Esophagus squamous epithelium (tissue), 5 donors: ENCODE measurements around the gene LDB3. TPM values are rescaled to one million over a fixed set of nuclear protein-coding genes. Genes with fewer than 3 reads are reported as not detected.
A peak's percentile ranks its signal among the peaks of the same experiment; 100 is the strongest.

Experiments used
- DNase-seq: peaks from one replicate; lab custom pipeline; 2025; lab: John Stamatoyannopoulos, UW
- H3K27ac ChIP-seq, 4 donors: fragments of 200-600 bp; sonication (generic); one replicate each; pipeline ENCODE4 v1.5.1; 2016 to 2019; ENCODE audit warnings: mild to moderate bottlenecking in 1 of 4
- H3K27me3 ChIP-seq, 4 donors: fragments of 200-600 bp; sonication (generic); 1 replicate in 3 of 4; 2 replicates in 1 of 4; pipeline versions ENCODE4 v1.5.1 to v1.6.0; 2017 to 2021; ENCODE audit warnings: antibody characterized with exemption in 1 of 4
- H3K36me3 ChIP-seq, 3 donors: fragments of 200-600 bp; sonication (generic); one replicate each; pipeline ENCODE4 v1.5.1; 2016 to 2019
- H3K4me1 ChIP-seq, 3 donors: fragments of 200-600 bp; sonication (generic); one replicate each; pipeline ENCODE4 v1.5.1; 2017 to 2019
- H3K4me3 ChIP-seq, 4 donors: fragments of 200-600 bp; sonication (generic); 1 replicate in 3 of 4; 2 replicates in 1 of 4; pipeline ENCODE4 v1.5.1; 2016 to 2019; ENCODE audit warnings: mild to moderate bottlenecking in 2 of 4, moderate library complexity in 1 of 4
- H3K9me3 ChIP-seq, 3 donors: fragments of 200-600 bp; sonication (generic); one replicate each; pipeline ENCODE4 v1.5.1; 2016 to 2019
- POLR2A ChIP-seq, 4 donors: fragments of 450-650 bp; IDR thresholded peaks; one replicate each; pipeline ENCODE4 v1.6.1; 2017; ENCODE audit warnings: antibody characterized with exemption in 4 of 4, mild to moderate bottlenecking in 4 of 4, moderate library complexity in 3 of 4
- WGBS, 2 donors: methylation state at CpG; one replicate each; pipeline ENCODE4 v1.1.5; 2018; 5-methylcytosine and 5-hydroxymethylcytosine counted together
- intact Hi-C: fragments of 100-400 bp; cut with DNase I; formaldehyde crosslinking; loops from one replicate; pipeline ENCODE4 v1.15.0; 2022
- total RNA-seq, 4 donors: library from RNA; depleted of rRNA; stranded (reverse); fragments of >200 nt; gene quantifications; one replicate each; pipeline ENCODE4 v1.1.0, GENCODE V29; 2016
- TF ChIP-seq, protein P1 (sequence below), 6 experiments: fragments of 450-650 bp in 4 of 6; fragments of 200-600 bp in 2 of 6; sonication (generic) in 2 of 6; IDR thresholded peaks; one replicate each; pipeline ENCODE4 v1.5.1; 2016 to 2019; ENCODE audit warnings: antibody characterized with exemption in 6 of 6, mild to moderate bottlenecking in 4 of 6, moderate library complexity in 4 of 6
- donor health status: DM: yes; HTN: yes; CAD: no.

The LDB3 gene
- total RNA-seq, 4 donors from 2014 or later, result 0.09 to 3.4 (median 0.35) TPM

- H3K27me3 ChIP-seq, result peaks cover 0 to 33% (median 0%) of the 10 kb centered on the region in 4 donors
- H3K4me3 ChIP-seq, result no peak overlapping the region
- TF ChIP-seq, protein P1, sequence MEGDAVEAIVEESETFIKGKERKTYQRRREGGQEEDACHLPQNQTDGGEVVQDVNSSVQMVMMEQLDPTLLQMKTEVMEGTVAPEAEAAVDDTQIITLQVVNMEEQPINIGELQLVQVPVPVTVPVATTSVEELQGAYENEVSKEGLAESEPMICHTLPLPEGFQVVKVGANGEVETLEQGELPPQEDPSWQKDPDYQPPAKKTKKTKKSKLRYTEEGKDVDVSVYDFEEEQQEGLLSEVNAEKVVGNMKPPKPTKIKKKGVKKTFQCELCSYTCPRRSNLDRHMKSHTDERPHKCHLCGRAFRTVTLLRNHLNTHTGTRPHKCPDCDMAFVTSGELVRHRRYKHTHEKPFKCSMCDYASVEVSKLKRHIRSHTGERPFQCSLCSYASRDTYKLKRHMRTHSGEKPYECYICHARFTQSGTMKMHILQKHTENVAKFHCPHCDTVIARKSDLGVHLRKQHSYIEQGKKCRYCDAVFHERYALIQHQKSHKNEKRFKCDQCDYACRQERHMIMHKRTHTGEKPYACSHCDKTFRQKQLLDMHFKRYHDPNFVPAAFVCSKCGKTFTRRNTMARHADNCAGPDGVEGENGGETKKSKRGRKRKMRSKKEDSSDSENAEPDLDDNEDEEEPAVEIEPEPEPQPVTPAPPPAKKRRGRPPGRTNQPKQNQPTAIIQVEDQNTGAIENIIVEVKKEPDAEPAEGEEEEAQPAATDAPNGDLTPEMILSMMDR (IDR thresholded peaks at IDR 0.05), result no peak
- no peak for TF ChIP-seq POLR2A (IDR thresholded peaks at IDR 0.05)
- H3K4me1 ChIP-seq, result peaks cover 0 to 43% (median 5%) of the 10 kb centered on the region in 3 donors
- H3K9me3 ChIP-seq, result no peaks in the 10 kb centered on the region
- H3K36me3 ChIP-seq, result no peaks in the 10 kb centered on the region
- WGBS, 2 donors, result 67% methylated on average over 3 of the region's 6 CpGs; no CpG with 5 or more reads in 1 of the 2 donors
- H3K27ac ChIP-seq, result peak overlapping the region in 2 of 4 donors; percentile 1 to 36
- intact Hi-C loops, result no loop called here
- no peak for DNase-seq
These were observed 9.1 kb downstream of the LDB3 start for GRCh38 chr10:86677374-86677773.

DNA sequence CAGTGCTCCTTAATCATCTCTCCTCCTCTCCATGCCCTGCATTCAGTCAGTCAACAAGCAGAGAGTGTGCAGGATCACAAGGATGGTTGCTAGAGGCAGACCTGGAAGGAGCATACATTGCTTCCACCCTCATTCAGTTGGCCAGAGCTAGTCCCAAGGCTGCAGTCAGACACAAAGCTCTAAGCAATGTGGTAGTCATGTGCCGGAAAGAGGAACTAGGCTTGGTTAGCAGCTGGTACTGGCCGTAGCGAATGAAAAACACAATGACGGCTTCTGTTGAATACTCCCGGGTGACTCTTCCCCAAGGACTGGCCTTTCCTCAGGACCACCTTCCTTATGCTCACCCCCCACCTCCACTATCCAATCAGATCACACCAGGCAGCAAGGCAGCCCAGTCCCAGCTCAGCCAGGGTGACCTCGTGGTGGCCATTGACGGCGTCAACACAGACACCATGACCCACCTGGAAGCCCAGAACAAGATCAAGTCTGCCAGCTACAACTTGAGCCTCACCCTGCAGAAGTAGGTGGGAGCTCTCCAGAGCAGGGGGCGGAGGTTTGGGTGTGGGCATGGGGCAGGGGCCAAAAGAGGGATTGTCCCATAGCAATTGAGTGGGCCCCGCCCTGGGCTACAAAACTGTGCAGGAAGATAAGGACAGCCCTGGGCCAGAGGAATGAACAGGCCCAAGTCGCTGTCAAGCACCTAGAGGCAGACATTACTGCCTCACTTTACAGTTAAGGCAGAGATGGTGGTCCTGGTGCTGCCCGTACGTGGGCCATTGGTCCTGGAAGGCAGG lies 10.9 kb downstream of the LDB3 start:
- intact Hi-C loops, result no loop called here
- 57 to 82% methylated on average over 5 to 7 of the region's 13 CpGs for WGBS, 2 donors
- peak overlapping the region in 2 of 4 donors; percentile 63 to 83 for H3K27ac ChIP-seq
- H3K9me3 ChIP-seq, result no peaks in the 10 kb centered on the region
- H3K27me3 ChIP-seq, result peaks cover 0 to 44% (median 0%) of the 10 kb centered on the region in 4 donors
- TF ChIP-seq, protein P1 (IDR thresholded peaks at IDR 0.05), result no peak
- TF ChIP-seq POLR2A (IDR thresholded peaks at IDR 0.05), result no peak
- DNase-seq, result no peak
- peaks cover 0 to 43% (median 3%) of the 10 kb centered on the region in 3 donors for H3K4me1 ChIP-seq
- H3K4me3 ChIP-seq, result no peak overlapping the region
- no peaks in the 10 kb centered on the region for H3K36me3 ChIP-seq

DNA sequence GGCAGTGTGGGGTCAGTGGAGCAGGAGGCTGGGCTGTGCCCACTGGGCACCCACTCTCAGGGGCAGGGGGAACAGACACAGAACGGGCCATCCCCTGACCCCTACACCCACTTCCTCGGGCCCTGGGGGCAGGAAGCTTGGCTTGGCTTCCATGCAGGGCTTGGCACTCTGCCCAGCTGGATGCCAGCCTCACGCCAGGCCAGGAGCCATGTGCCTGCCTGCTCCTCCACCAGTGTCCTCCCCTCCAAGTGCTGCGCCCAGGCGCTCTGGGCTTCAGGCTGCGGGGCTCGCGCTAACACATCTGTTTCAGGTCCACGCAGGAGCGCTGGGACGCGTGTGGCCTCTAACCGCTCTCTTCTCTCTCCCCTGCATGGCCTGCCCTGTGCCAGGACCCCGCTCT lies 12.7 kb downstream of the LDB3 start:
- no peak for DNase-seq

DNA sequence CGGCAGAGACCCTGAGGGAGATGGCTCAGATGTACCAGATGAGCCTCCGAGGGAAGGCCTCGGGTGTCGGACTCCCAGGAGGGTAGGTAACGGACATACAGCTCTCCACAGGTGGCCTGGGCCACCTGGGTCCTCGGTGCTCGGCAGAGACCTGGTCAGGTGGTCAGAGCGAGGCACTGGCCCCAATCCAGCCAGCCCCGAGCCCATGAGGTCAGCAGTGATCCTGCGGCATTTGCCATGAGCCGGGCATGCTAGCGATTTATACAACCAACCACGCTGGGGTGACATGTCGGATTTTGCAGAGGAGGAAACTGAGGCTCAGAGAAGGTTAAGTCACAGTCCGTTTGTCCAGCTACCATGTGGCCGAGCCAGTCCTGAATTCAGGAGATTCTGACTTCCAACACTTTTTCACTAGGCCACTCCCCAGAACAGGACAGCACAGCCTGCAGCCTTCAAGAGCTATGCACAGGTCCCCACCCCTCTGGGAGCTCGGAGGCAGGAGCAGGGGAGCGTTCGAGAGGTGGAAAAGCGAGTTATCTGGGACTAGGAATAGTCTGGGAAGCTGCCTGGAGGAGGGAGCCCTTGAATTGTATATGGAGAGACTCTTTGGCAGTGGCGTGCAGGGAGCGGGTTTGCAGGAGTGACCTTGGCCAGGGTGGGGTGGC lies 13.5 kb downstream of the LDB3 start:
- TF ChIP-seq, protein P1 (IDR thresholded peaks at IDR 0.05), result no peak
- no peak for TF ChIP-seq POLR2A (IDR thresholded peaks at IDR 0.05)

More for the DNA sequence above, 12.7 kb downstream of the LDB3 start:
- Histone ChIP-seq H3K36me3 (no peaks in the 10 kb centered on the region), H3K27ac (peak overlapping the region; percentile 15 to 83 (median 42)), H3K4me3 (no peak overlapping the region), H3K4me1 (peaks cover 0 to 50% (median 6%) of the 10 kb centered on the region in 3 donors), H3K27me3 (peaks cover 0 to 50% (median 0%) of the 10 kb centered on the region in 4 donors), H3K9me3 (no peaks in the 10 kb centered on the region)
- WGBS, 2 donors, result 82% methylated on average over 5 of the region's 14 CpGs; no CpG with 5 or more reads in 1 of the 2 donors
- intact Hi-C loops, result no loop called here
- TF ChIP-seq POLR2A (IDR thresholded peaks at IDR 0.05), result no peak
- TF ChIP-seq, protein P1 (IDR thresholded peaks at IDR 0.05), result no peak

More for the DNA sequence above, 13.5 kb downstream of the LDB3 start:
- peak overlapping the region in 3 of 4 donors; percentile 21 to 83 (median 63) for H3K27ac ChIP-seq
- 72 to 95% methylated on average over 4 to 17 of the region's 22 CpGs for WGBS, 2 donors
- intact Hi-C loops, result no loop called here
- peaks cover 0 to 50% (median 6%) of the 10 kb centered on the region in 3 donors for H3K4me1 ChIP-seq
- DNase-seq, result no peak
- H3K4me3 ChIP-seq, result no peak overlapping the region
- peaks cover 0 to 55% (median 0%) of the 10 kb centered on the region in 4 donors for H3K27me3 ChIP-seq
- no peaks in the 10 kb centered on the region for H3K9me3 ChIP-seq
- H3K36me3 ChIP-seq, result no peaks in the 10 kb centered on the region
